ENCODE results near the gene ABTB2.
"Not testable (repeated sequence)": the region's sequence is repeated elsewhere in the genome, so short reads cannot be mapped to it uniquely, and the experiment has no call there.

ABTB2 gene

GRCh38 chr11:34357701-34358257, at the start of gene ABTB2:
Gene ABTB2, minus strand, starts transcription at chr11:34358010.
- peak; percentile 96 for DNase-seq (ENCODE audit: low read depth)

DNA sequence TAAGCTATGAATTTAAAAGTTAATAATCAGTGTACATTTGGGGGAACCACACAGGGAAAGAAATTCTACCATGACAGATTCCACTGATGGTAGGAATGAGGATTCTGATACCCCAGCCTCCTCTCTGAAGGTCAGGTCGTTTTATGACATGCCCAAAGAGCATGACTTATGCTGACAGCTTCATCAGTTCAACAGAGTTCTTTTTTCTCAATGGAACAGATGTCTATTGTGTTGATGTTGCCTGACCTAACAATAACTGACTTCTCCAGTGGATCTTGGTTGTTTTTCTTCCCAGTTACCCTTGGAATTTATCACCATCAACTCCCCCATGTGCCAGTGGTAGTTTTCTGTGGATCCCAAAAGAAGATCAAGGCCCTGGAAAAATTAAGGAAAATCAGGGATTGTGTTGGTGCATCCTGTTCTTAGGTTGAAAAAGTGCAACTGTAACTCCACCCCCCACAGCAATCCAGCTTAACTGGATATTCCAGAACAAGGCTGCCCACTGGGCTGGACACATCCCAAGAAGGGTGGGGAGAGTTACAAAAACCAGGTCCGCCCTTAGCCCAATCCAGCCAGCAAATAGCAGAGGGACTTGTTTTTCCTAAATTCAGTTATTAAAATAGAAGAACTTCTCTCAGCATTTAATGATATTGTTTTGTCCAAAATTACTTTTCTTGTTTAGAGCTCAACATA, 49.5 kb upstream of the ABTB2 start:
- DNase-seq (ENCODE audit: low read depth) = no peak

- DNase-seq (ENCODE audit: low read depth) = no peak
Observed at GRCh38 chr11:34406413-34406812, 48.6 kb upstream of the ABTB2 start.

DNA sequence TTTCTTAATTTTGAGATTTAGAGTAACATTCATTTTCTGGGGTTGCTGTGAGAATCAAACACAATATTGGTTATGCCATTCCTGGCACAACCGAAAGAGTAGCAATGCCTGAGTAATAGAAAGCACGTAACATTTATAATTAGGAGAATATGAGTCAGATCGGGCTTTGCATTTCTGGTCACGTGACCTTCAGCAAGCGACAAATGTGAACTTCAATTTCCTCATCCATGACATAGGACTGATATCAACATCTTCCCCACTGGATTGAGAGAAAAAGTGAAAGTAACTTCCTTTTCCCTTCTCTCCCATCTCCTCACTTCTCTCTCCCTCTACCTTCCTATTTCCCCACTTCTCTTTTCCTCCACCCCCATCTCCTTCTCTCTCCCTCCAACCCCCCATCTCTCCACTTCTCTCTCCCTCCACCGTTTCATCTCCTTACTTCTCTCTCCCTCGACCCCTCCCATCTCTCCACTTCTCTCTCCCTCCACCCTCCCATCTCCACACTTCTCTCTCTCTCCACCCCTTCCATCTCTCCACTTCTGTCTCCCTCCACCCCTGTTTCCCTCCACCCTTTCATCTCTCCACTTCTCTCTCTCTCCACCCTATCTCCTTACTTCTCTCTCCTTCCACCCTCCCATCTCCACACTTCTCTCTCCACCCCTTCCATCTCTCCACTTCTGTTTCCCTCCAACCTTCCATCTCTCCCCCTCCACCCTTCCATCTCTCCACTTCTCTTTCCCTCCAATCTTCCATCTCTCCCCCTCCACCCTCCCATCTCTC, 47.5 kb upstream of the ABTB2 start:
- DNase-seq (ENCODE audit: low read depth) = peak; percentile 8

- no peak for DNase-seq (ENCODE audit: low read depth)
Observed at GRCh38 chr11:34404280-34404679, 46.5 kb upstream of the ABTB2 start.

- no peak for DNase-seq (ENCODE audit: low read depth)
Observed at GRCh38 chr11:34403431-34403830, 45.6 kb upstream of the ABTB2 start.

GRCh38 chr11:34397811-34398210, 40.0 kb upstream of the ABTB2 start:
- DNase-seq (ENCODE audit: low read depth) = no peak

- DNase-seq (ENCODE audit: low read depth) = no peak
Observed at GRCh38 chr11:34397120-34397519, 39.3 kb upstream of the ABTB2 start.

- no peak for DNase-seq (ENCODE audit: low read depth)
Observed at GRCh38 chr11:34395916-34396550, 38.2 kb upstream of the ABTB2 start.

GRCh38 chr11:34394771-34395300, 37.0 kb upstream of the ABTB2 start:
- no peak for DNase-seq (ENCODE audit: low read depth)

- DNase-seq (ENCODE audit: low read depth) = no peak
Observed at GRCh38 chr11:34387653-34388052, 29.8 kb upstream of the ABTB2 start.

DNA sequence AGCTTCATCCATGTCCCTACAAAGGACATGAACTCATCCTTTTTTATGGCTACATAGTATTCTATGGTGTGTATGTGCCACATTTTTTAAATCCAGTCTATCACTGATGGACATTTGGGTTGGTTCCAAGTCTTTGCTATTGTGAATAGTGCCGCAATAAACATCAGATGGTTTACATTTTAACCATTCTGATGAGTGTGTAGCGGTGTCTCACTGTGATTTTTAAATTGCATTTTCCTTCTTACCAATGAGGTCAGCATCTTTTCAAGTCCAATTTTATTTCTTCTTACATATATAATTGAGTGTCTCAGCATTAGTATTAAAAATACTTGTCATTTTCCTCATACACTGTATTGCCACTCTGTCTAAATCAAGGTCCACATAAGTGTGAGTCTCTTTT, 28.5 kb upstream of the ABTB2 start:
- not testable (repeated sequence) for DNase-seq (ENCODE audit: low read depth)

- DNase-seq (ENCODE audit: low read depth) = no peak
Observed at GRCh38 chr11:34382532-34383276, 24.9 kb upstream of the ABTB2 start.

DNA sequence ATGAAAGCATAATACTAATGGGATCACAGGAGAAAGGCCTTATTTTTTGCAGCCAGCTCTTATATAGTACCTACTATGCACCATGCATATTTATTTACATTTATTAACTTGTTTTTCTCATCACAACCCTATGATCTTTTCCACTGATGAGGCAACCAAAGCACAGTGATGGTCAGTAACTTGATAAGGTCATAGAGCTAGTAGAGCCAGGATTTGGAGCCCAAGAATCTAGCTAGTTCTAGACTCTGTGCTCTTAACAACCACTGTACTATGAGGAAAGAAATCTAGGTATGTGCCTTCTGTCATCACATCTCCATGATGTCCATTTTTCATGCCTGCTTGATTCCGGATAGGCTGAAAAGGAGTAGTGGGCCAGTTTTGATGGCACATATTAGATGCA, 24.0 kb upstream of the ABTB2 start:
- DNase-seq (ENCODE audit: low read depth) = no peak

- DNase-seq (ENCODE audit: low read depth) = peak; percentile 65
Observed at GRCh38 chr11:34380696-34381095, 22.9 kb upstream of the ABTB2 start.

DNA sequence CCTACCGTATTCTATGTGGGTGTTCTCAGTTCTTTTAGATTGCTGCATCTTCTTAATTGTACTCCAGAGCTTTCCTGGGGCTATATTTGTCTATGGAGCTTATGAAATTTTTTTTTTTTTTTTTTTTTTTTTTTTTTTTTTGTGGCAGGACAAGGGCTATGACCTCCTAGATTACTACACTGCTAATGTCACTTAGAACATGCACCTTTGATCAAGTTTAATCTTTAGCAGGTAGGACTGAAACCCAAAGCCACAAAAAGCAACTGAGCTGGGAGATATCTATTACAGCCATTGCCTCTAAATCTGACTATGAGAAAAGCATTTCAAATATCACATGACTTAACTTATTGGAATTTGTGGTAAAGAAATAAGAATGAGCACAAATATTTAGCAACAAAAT, 21.7 kb upstream of the ABTB2 start:
- DNase-seq (ENCODE audit: low read depth) = no peak

- DNase-seq (ENCODE audit: low read depth) = no peak
Observed at GRCh38 chr11:34379079-34379478, 21.3 kb upstream of the ABTB2 start.

GRCh38 chr11:34373727-34374126, 15.9 kb upstream of the ABTB2 start:
- no peak for DNase-seq (ENCODE audit: low read depth)

GRCh38 chr11:34366522-34366921, 8.7 kb upstream of the ABTB2 start:
- no peak for DNase-seq (ENCODE audit: low read depth)

GRCh38 chr11:34364102-34364501, 6.3 kb upstream of the ABTB2 start:
- peak; percentile 70 for DNase-seq (ENCODE audit: low read depth)

GRCh38 chr11:34363363-34364084, 5.7 kb upstream of the ABTB2 start:
- peak; percentile 50 for DNase-seq (ENCODE audit: low read depth)
